Lower leg skin (tissue), 3 donors: ENCODE results near the gene DAPK2.

Experiments used
- CTCF ChIP-seq, 3 donors: fragments of 450-650 bp; IDR thresholded peaks; one replicate each; pipeline ENCODE4 v1.5.1; 2016; ENCODE audit warnings: antibody characterized with exemption in 3 of 3, mild to moderate bottlenecking in 3 of 3, moderate library complexity in 2 of 3
- POLR2A ChIP-seq, 2 donors: fragments of 450-650 bp; IDR thresholded peaks; one replicate each; pipeline ENCODE4 v1.6.1; 2016 to 2017; ENCODE audit warnings: antibody characterized with exemption in 2 of 2, mild to moderate bottlenecking in 1 of 2, moderate library complexity in 1 of 2

DNA sequence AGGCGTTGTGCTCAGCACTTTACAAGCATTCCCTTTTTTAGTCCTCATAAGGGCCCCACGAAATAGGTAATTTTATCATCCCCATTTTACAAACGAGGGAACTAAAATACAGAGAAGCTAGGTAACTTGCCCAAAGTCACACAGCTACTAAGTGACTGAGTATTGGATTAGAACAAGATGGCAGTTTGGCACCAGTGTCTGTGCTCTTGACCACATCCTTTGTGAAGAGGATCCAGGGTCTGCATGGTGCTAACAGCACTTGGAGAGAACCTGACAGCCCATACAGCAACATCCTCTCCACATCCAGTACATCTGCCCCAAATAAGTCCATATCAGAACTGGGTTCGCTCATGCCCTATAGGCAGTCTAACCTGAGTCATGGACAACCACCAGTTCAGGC, 21.8 kb upstream of the DAPK2 start:
- TF ChIP-seq CTCF (IDR thresholded peaks at IDR 0.05) = no peak
- TF ChIP-seq POLR2A (IDR thresholded peaks at IDR 0.05) = no peak
